Colon (tissue), 2 donors: ENCODE data around the gene PDE4D.

Experiments used
- FAIRE-seq: peaks from 2 replicates; lab custom pipeline; 2012; peaks lifted over from hg19 to GRCh38; lab: Jason Lieb, UNC
- donor health status: control.
- donor health status: control.

PDE4D gene

GRCh38 chr5:59504043-59504442 is 389.5 kb downstream of the PDE4D start:
- FAIRE-seq, result no peak

GRCh38 chr5:59503220-59503619 is 390.3 kb downstream of the PDE4D start:
- FAIRE-seq, result no peak

- no peak for FAIRE-seq
Measured at GRCh38 chr5:59501316-59501715, 392.2 kb downstream of the PDE4D start.

GRCh38 chr5:59500014-59500413 is 393.5 kb downstream of the PDE4D start:
- FAIRE-seq, result no peak

- no peak for FAIRE-seq
Measured at GRCh38 chr5:59497207-59497606, 396.3 kb downstream of the PDE4D start.

GRCh38 chr5:59496524-59497134 is 396.9 kb downstream of the PDE4D start:
- no peak for FAIRE-seq

- no peak for FAIRE-seq
Measured at GRCh38 chr5:59491945-59492344, 401.6 kb downstream of the PDE4D start.

GRCh38 chr5:59489551-59489950 is 404.0 kb downstream of the PDE4D start:
- FAIRE-seq, result no peak

GRCh38 chr5:59487772-59488729 is 405.5 kb downstream of the PDE4D start:
- FAIRE-seq, result no peak

- FAIRE-seq, result no peak
Measured at GRCh38 chr5:59487068-59487686, 406.3 kb downstream of the PDE4D start.

- no peak for FAIRE-seq
Measured at GRCh38 chr5:59486508-59486907, 407.0 kb downstream of the PDE4D start.

- no peak for FAIRE-seq
Measured at GRCh38 chr5:59485629-59486439, 407.7 kb downstream of the PDE4D start.

GRCh38 chr5:59485107-59485506 is 408.4 kb downstream of the PDE4D start:
- no peak for FAIRE-seq

GRCh38 chr5:59484618-59485017 is 408.9 kb downstream of the PDE4D start:
- no peak for FAIRE-seq

- no peak for FAIRE-seq
Measured at GRCh38 chr5:59483971-59484472, 409.5 kb downstream of the PDE4D start.

- FAIRE-seq, result no peak
Measured at GRCh38 chr5:59479086-59479485, 414.4 kb downstream of the PDE4D start.

- no peak for FAIRE-seq
Measured at GRCh38 chr5:59474324-59474723, 419.2 kb downstream of the PDE4D start.

- FAIRE-seq, result no peak
Measured at GRCh38 chr5:59473611-59474010, 419.9 kb downstream of the PDE4D start.

GRCh38 chr5:59471463-59471862 is 422.1 kb downstream of the PDE4D start:
- FAIRE-seq, result no peak

- FAIRE-seq, result no peak
Measured at GRCh38 chr5:59467969-59468368, 425.6 kb downstream of the PDE4D start.

GRCh38 chr5:59466271-59466670 is 427.3 kb downstream of the PDE4D start:
- no peak for FAIRE-seq

GRCh38 chr5:59464969-59465368 is 428.6 kb downstream of the PDE4D start:
- no peak for FAIRE-seq
